ENCODE data around the gene CAMK2D. TPM values are rescaled to one million over a fixed set of nuclear protein-coding genes. Genes with fewer than 3 reads are reported as not detected.

Gene CAMK2D
- total and polyA plus RNA-seq, 10 donors: 5.9 to 44.2 (median 33.3) TPM

DNA sequence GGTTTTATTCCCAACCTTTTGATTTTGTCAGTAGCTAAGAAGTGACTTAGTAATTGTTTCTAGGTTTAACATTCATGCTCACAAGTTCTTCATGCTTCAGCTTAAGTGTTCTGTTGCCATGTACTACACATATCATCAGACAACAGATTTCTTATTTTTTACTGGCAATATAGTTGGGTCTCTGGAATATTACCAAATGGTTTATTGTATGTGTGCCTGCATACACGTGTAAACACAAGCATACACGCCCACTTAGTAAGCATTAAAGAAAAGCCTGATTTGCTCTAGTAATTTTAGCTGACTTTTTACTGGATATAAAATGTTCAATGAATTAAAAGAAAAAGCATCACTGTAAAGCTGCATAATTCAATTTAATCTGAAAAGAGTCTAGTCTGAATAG lies 199.8 kb downstream of the CAMK2D start:
- Histone ChIP-seq H3K9me3 (no peaks in the 10 kb centered on the region), H3K27me3 (replicated peaks in 1 of 7) (no peaks in the 10 kb centered on the region), H3K27ac (peak overlapping the region in 1 of 8 donors; percentile 33), H3K36me3 (no peaks in the 10 kb centered on the region), H3K4me1 (peaks cover 19 to 75% (median 34%) of the 10 kb centered on the region in 6 donors), H3K4me3 (no peak overlapping the region)
- TF ChIP-seq POLR2A (IDR thresholded peaks at IDR 0.05) (no peak), POLR2AphosphoS5 (IDR thresholded peaks at IDR 0.05) (no peak), CTCF (IDR thresholded peaks at IDR 0.05 in 8 of 11, conservative IDR thresholded peaks at IDR 0.05 in 3 of 11) (no peak)
- whole genome bisulfite sequencing, 5 donors: 86 to 90% (median 88%) methylated on average over 2 of the region's 2 CpGs
- DNase-seq: no peak
- intact Hi-C loops (cut with DNase I; ENCODE audit: low total_unique reads): no loop called here

DNA sequence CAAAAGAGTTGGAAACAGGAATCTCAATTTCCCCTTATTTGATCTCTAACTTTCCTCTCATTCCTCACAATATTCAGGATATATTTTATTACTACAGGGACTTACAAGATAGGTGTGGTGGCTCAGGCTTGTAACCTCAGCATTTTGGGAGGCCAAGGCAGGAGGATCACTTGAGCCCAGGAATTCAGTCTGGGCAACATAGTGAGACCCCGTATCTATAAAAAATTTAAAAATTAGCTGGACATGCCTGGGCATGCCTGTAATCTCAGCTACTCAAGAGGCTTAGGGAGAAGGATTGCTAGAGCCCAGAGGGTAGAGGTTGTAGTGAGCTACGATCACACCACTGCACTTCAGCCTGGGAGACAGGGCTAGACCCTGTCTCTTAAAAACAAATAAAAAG lies 200.4 kb downstream of the CAMK2D start:
- Histone ChIP-seq H3K4me1 (peaks cover 19 to 75% (median 29%) of the 10 kb centered on the region in 6 donors), H3K27me3 (replicated peaks in 1 of 7) (no peaks in the 10 kb centered on the region), H3K36me3 (no peaks in the 10 kb centered on the region), H3K9me3 (no peaks in the 10 kb centered on the region), H3K4me3 (no peak overlapping the region), H3K27ac (no peak overlapping the region)
- no peak for DNase-seq
- intact Hi-C loops (cut with DNase I; ENCODE audit: low total_unique reads): no loop called here
- TF ChIP-seq POLR2AphosphoS5 (IDR thresholded peaks at IDR 0.05) (no peak), POLR2A (IDR thresholded peaks at IDR 0.05) (no peak), CTCF (IDR thresholded peaks at IDR 0.05 in 8 of 11, conservative IDR thresholded peaks at IDR 0.05 in 3 of 11) (no peak)
- 88 to 96% (median 92%) methylated on average over 2 of the region's 2 CpGs for WGBS, 5 donors

GRCh38 chr4:113560579-113560978 lies 201.0 kb downstream of the CAMK2D start:
- H3K36me3 ChIP-seq: no peaks in the 10 kb centered on the region
- no peaks in the 10 kb centered on the region for H3K9me3 ChIP-seq
- no peak overlapping the region for H3K27ac ChIP-seq
- no peak for DNase-seq
- no peaks in the 10 kb centered on the region for H3K27me3 ChIP-seq (replicated peaks in 1 of 7)
- no peak overlapping the region for H3K4me3 ChIP-seq
- intact Hi-C loops (cut with DNase I; ENCODE audit: low total_unique reads): no loop called here
- peaks cover 19 to 75% (median 25%) of the 10 kb centered on the region in 6 donors for H3K4me1 ChIP-seq
- no peak for TF ChIP-seq POLR2A (IDR thresholded peaks at IDR 0.05)
- no peak for TF ChIP-seq CTCF (IDR thresholded peaks at IDR 0.05 in 8 of 11, conservative IDR thresholded peaks at IDR 0.05 in 3 of 11)
- no peak for TF ChIP-seq POLR2AphosphoS5 (IDR thresholded peaks at IDR 0.05)

DNA sequence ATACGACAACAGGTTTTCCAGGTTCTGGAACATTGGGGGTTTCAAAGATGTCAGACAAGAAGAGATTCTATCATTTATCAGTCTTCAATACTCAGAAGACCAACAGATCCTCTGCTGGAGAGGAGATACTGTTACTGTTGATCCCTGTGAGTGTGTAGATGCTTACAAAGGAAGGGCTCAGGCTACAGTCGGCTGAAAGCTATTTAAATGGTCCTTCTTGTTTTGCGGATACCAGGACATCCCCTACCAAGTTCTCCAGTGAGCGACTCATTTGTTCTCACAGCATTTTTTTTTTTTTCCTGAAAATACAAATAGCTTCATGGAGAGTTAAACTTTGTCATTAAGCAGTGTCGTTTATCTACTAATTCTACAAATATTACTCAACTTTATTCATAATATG lies 201.6 kb downstream of the CAMK2D start:
- H3K4me1 ChIP-seq: peaks cover 15 to 69% (median 20%) of the 10 kb centered on the region in 6 donors
- no peaks in the 10 kb centered on the region for H3K9me3 ChIP-seq
- H3K4me3 ChIP-seq: no peak overlapping the region
- WGBS, 5 donors: 92 to 98% (median 94%) methylated on average over 5 of the region's 5 CpGs
- intact Hi-C loops (cut with DNase I; ENCODE audit: low total_unique reads): no loop called here
- no peaks in the 10 kb centered on the region for H3K27me3 ChIP-seq (replicated peaks in 1 of 7)
- no peak for DNase-seq
- TF ChIP-seq POLR2AphosphoS5 (IDR thresholded peaks at IDR 0.05) (no peak), CTCF (IDR thresholded peaks at IDR 0.05 in 8 of 11, conservative IDR thresholded peaks at IDR 0.05 in 3 of 11) (no peak), POLR2A (IDR thresholded peaks at IDR 0.05) (no peak)
- no peak overlapping the region for H3K27ac ChIP-seq
- no peaks in the 10 kb centered on the region for H3K36me3 ChIP-seq
